ENCODE results near the gene KCTD7. TPM values are rescaled to one million over a fixed set of nuclear protein-coding genes. Genes with fewer than 3 reads are reported as not detected.

Gene KCTD7
- total RNA-seq, 4 donors from 2014 or later: 13.7 to 27.9 (median 18.3) TPM

GRCh38 chr7:66626331-66626934 is 2.2 kb upstream of the KCTD7 start:
- H3K9me3 ChIP-seq: no peaks in the 10 kb centered on the region
- peak overlapping the region; percentile 45 to 99 (median 97) for H3K27ac ChIP-seq
- 40 to 82% methylated on average over 1 to 3 of the region's 3 CpGs for WGBS, 2 donors (ENCODE audit: low coverage in 1 of 2)
- TF ChIP-seq EP300 (IDR thresholded peaks at IDR 0.05) (no peak), CTCF (IDR thresholded peaks at IDR 0.05) (no peak), POLR2A (IDR thresholded peaks at IDR 0.05) (no peak), POLR2AphosphoS5 (IDR thresholded peaks at IDR 0.05) (no peak)
- H3K4me1 ChIP-seq: peaks cover 0 to 31% (median 0%) of the 10 kb centered on the region in 3 donors
- no peak for ATAC-seq
- H3K36me3 ChIP-seq: no peaks in the 10 kb centered on the region
- no peaks in the 10 kb centered on the region for H3K27me3 ChIP-seq
- H3K4me3 ChIP-seq: no peak overlapping the region

GRCh38 chr7:66627151-66627681 is 1.5 kb upstream of the KCTD7 start:
- Histone ChIP-seq H3K36me3 (no peaks in the 10 kb centered on the region), H3K27ac (peak overlapping the region; percentile 45 to 99 (median 97)), H3K4me3 (peak overlapping the region in 1 of 2 donors; percentile 94), H3K27me3 (no peaks in the 10 kb centered on the region), H3K9me3 (no peaks in the 10 kb centered on the region), H3K4me1 (peaks cover 0 to 39% (median 0%) of the 10 kb centered on the region in 3 donors)
- ATAC-seq: no peak
- TF ChIP-seq CTCF (IDR thresholded peaks at IDR 0.05) (no peak), EP300 (IDR thresholded peaks at IDR 0.05) (peak; percentile 87), POLR2AphosphoS5 (IDR thresholded peaks at IDR 0.05) (peak; percentile 92), POLR2A (IDR thresholded peaks at IDR 0.05) (no peak)
- WGBS, 2 donors (ENCODE audit: low coverage in 1 of 2): 21 to 26% methylated on average over 5 to 10 of the region's 10 CpGs

GRCh38 chr7:66627881-66628360 is 760 bp upstream of the KCTD7 start:
- Histone ChIP-seq H3K4me1 (peaks cover 0 to 39% (median 0%) of the 10 kb centered on the region in 3 donors), H3K9me3 (no peaks in the 10 kb centered on the region)
- peak; percentile 7 for ATAC-seq

GRCh38 chr7:66629222-66630062 is 761 bp downstream of the KCTD7 start:
- Histone ChIP-seq H3K36me3 (peaks cover 0 to 13% of the 10 kb centered on the region in 2 donors), H3K27ac (peak overlapping the region; percentile 86 to 99 (median 98)), H3K9me3 (no peaks in the 10 kb centered on the region), H3K4me3 (peak overlapping the region; percentile 41 to 94), H3K27me3 (no peaks in the 10 kb centered on the region), H3K4me1 (peaks cover 0 to 43% (median 0%) of the 10 kb centered on the region in 3 donors)
- WGBS, 2 donors (ENCODE audit: low coverage in 1 of 2): 5 to 66% methylated on average over 3 of the region's 35 CpGs
- no peak for TF ChIP-seq CTCF (IDR thresholded peaks at IDR 0.05)
- no peak for TF ChIP-seq POLR2A (IDR thresholded peaks at IDR 0.05)
- TF ChIP-seq EP300 (IDR thresholded peaks at IDR 0.05): no peak
- no peak for TF ChIP-seq POLR2AphosphoS5 (IDR thresholded peaks at IDR 0.05)
- ATAC-seq: peak; percentile 18

More at GRCh38 chr7:66627881-66628360, 760 bp upstream of the KCTD7 start:
- 0% methylated on average over 7 of the region's 18 CpGs; no CpG with 5 or more reads in 1 of the 2 donors for WGBS, 2 donors (ENCODE audit: low coverage in 1 of 2)
- Histone ChIP-seq H3K27ac (peak overlapping the region; percentile 97 to 99 (median 98)), H3K36me3 (no peaks in the 10 kb centered on the region), H3K4me3 (peak overlapping the region; percentile 38 to 94), H3K27me3 (no peaks in the 10 kb centered on the region)
- no peak for TF ChIP-seq CTCF (IDR thresholded peaks at IDR 0.05)
- TF ChIP-seq EP300 (IDR thresholded peaks at IDR 0.05): no peak
- TF ChIP-seq POLR2AphosphoS5 (IDR thresholded peaks at IDR 0.05): no peak
- TF ChIP-seq POLR2A (IDR thresholded peaks at IDR 0.05): no peak

Measured in gastroesophageal sphincter (tissue), 4 donors.